DND-41 (cell line): ENCODE data around the gene NIBAN1.

ENCODE experiments used
- ATAC-seq: fragments of 200-7000 bp; cut with Tn5 transposase; 3 replicates; pipeline ENCODE4 v1.9.1; 2021; ENCODE audit warnings: low read depth; ENCODE audit not compliant: insufficient read depth
- DNase-seq: peaks from one replicate; pipeline ENCODE4 v3.0.0-alpha.2; 2020
- H2AFZ ChIP-seq: 2 replicates; pipeline ENCODE4 v1.6.0; 2012; ENCODE audit warnings: low read depth, low read length
- H3K27ac ChIP-seq: 2 replicates; pipeline ENCODE4 v1.5.1; 2012; ENCODE audit warnings: low read length, inconsistent platforms
- H3K27me3 ChIP-seq: fragments of 200-600 bp; sonication (generic); 2 replicates; pipeline ENCODE4 v1.6.0; 2012; ENCODE audit warnings: low read length, mild to moderate bottlenecking, inconsistent platforms; ENCODE audit not compliant: insufficient read depth, poor library complexity
- H3K36me3 ChIP-seq: 2 replicates; pipeline ENCODE4 v1.5.1; 2012; ENCODE audit warnings: low read length, inconsistent platforms; ENCODE audit not compliant: insufficient read depth
- H3K4me1 ChIP-seq: 2 replicates; pipeline ENCODE4 v1.5.1; 2012; ENCODE audit warnings: mild to moderate bottlenecking, low read length; ENCODE audit not compliant: insufficient read depth
- H3K4me2 ChIP-seq: 2 replicates; pipeline ENCODE4 v1.6.0; 2012; ENCODE audit warnings: mild to moderate bottlenecking, moderate library complexity, low read length, inconsistent platforms; ENCODE audit not compliant: insufficient read depth
- H3K4me3 ChIP-seq, 2 experiments: fragments of 200-600 bp in 1 of 2; shearing (Covaris generic) in 1 of 2; 2 replicates each; pipeline ENCODE4 v1.5.1; 2012 to 2016; ENCODE audit warnings: inconsistent platforms in 2 of 2, low read length in 2 of 2, mild to moderate bottlenecking in 2 of 2, low read depth in 1 of 2, moderate library complexity in 1 of 2
- H3K79me2 ChIP-seq: 2 replicates; pipeline ENCODE4 v1.6.0; 2012; ENCODE audit warnings: low read length, inconsistent platforms; ENCODE audit not compliant: insufficient read depth
- H3K9ac ChIP-seq: 2 replicates; pipeline ENCODE4 v1.6.0; 2012; ENCODE audit warnings: low read depth, mild to moderate bottlenecking, inconsistent platforms, low read length, moderate library complexity
- H3K9me3 ChIP-seq: 2 replicates; pipeline ENCODE4 v1.5.1; 2012; ENCODE audit warnings: low read length, moderate library complexity, mild to moderate bottlenecking, inconsistent platforms; ENCODE audit not compliant: insufficient read depth, severe bottlenecking
- H4K20me1 ChIP-seq: 2 replicates; pipeline ENCODE4 v1.6.0; 2012; ENCODE audit warnings: low read length; ENCODE audit not compliant: insufficient read depth
- CTCF ChIP-seq: IDR thresholded peaks from 2 replicates; pipeline ENCODE4 v1.5.1; 2012; ENCODE audit warnings: borderline replicate concordance, low read length, moderate library complexity, mild to moderate bottlenecking; ENCODE audit not compliant: poor library complexity, severe bottlenecking; ENCODE audit errors: extremely low read depth
- EZH2 ChIP-seq: IDR thresholded peaks from 3 replicates; pipeline ENCODE4 v1.6.1; 2012; ENCODE audit warnings: borderline replicate concordance, low read depth, mild to moderate bottlenecking, moderate library complexity, low read length, inconsistent platforms; ENCODE audit not compliant: severe bottlenecking

The NIBAN1 gene

GRCh38 chr1:184975208-184975870, 1.0 kb upstream of the NIBAN1 start:
- no peaks in the 10 kb centered on the region for H4K20me1 ChIP-seq
- no peak overlapping the region for H3K4me3 ChIP-seq
- no peaks in the 10 kb centered on the region for H3K36me3 ChIP-seq
- H3K27me3 ChIP-seq, result peaks cover 55% of the 10 kb centered on the region
- DNase-seq (no peak), ATAC-seq (no peak)
- peaks cover 14% of the 10 kb centered on the region for H3K4me1 ChIP-seq
- H2AFZ ChIP-seq, result no peak overlapping the region
- no peaks in the 10 kb centered on the region for H3K79me2 ChIP-seq
- no peak for TF ChIP-seq EZH2
- TF ChIP-seq CTCF, result no peak
- no peak overlapping the region for H3K27ac ChIP-seq
- H3K9ac ChIP-seq, result no peak overlapping the region
- H3K9me3 ChIP-seq, result no peaks in the 10 kb centered on the region
- no peak overlapping the region for H3K4me2 ChIP-seq

GRCh38 chr1:184974837-184975115, 468 bp upstream of the NIBAN1 start:
- peaks cover 55% of the 10 kb centered on the region for H3K27me3 ChIP-seq
- H3K79me2 ChIP-seq, result no peaks in the 10 kb centered on the region
- no peak for ATAC-seq
- H3K27ac ChIP-seq, result no peak overlapping the region
- no peaks in the 10 kb centered on the region for H4K20me1 ChIP-seq
- no peaks in the 10 kb centered on the region for H3K36me3 ChIP-seq
- TF ChIP-seq CTCF (no peak), EZH2 (no peak)
- H2AFZ ChIP-seq, result no peak overlapping the region
- no peak overlapping the region for H3K4me3 ChIP-seq
- H3K9me3 ChIP-seq, result no peaks in the 10 kb centered on the region
- H3K9ac ChIP-seq, result no peak overlapping the region
- H3K4me1 ChIP-seq, result peaks cover 14% of the 10 kb centered on the region
- DNase-seq, result no peak
- peak overlapping the region; percentile 58 for H3K4me2 ChIP-seq

GRCh38 chr1:184973272-184974055, 844 bp downstream of the NIBAN1 start:
- H3K79me2 ChIP-seq, result no peaks in the 10 kb centered on the region
- peaks cover 56% of the 10 kb centered on the region for H3K27me3 ChIP-seq
- H3K9me3 ChIP-seq, result no peaks in the 10 kb centered on the region
- peak overlapping the region; percentile 58 for H3K4me2 ChIP-seq
- peak; percentile 98 for TF ChIP-seq EZH2
- TF ChIP-seq CTCF, result no peak
- H3K36me3 ChIP-seq, result no peaks in the 10 kb centered on the region
- no peaks in the 10 kb centered on the region for H4K20me1 ChIP-seq
- H3K27ac ChIP-seq, result no peak overlapping the region
- H3K4me1 ChIP-seq, result peaks cover 14% of the 10 kb centered on the region
- peak; percentile 44 for ATAC-seq
- H3K9ac ChIP-seq, result no peak overlapping the region
- peak overlapping the region in 1 of 2 experiments; percentile 40; a peak in 2 of 4 replicates for H3K4me3 ChIP-seq
- no peak for DNase-seq
- H2AFZ ChIP-seq, result no peak overlapping the region; the same call in 1 of the 2 replicates
